ENCODE data around the gene ATP4A.

DNA sequence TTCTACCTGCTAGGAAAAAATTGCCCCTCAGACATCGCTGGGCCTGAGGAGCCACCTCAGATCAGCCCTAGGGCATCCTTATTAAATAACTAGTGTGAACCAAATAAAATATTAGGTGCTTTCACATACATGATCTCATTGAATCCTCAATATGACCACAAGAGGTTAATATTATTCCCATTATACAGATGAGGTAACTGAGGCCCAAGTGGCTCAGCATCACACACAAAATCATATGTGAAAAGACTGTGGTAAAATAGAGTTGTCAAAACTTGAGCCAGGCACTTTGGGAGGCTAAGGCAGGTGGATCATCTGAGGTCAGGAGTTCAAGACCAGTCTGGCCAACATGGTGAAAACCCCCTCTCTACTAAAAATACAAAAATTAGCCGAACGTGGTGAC, 47.1 kb downstream of the ATP4A start:
- no peak for TF ChIP-seq EZH2 (IDR thresholded peaks at IDR 0.05; ENCODE audit: insufficient read depth, low read length)
- TF ChIP-seq, protein P1, sequence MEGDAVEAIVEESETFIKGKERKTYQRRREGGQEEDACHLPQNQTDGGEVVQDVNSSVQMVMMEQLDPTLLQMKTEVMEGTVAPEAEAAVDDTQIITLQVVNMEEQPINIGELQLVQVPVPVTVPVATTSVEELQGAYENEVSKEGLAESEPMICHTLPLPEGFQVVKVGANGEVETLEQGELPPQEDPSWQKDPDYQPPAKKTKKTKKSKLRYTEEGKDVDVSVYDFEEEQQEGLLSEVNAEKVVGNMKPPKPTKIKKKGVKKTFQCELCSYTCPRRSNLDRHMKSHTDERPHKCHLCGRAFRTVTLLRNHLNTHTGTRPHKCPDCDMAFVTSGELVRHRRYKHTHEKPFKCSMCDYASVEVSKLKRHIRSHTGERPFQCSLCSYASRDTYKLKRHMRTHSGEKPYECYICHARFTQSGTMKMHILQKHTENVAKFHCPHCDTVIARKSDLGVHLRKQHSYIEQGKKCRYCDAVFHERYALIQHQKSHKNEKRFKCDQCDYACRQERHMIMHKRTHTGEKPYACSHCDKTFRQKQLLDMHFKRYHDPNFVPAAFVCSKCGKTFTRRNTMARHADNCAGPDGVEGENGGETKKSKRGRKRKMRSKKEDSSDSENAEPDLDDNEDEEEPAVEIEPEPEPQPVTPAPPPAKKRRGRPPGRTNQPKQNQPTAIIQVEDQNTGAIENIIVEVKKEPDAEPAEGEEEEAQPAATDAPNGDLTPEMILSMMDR (IDR thresholded peaks at IDR 0.05; ENCODE audit: insufficient read depth, low read depth, low read length) = no peak
